ENCODE data around the gene PDE11A.

PDE11A gene

DNA sequence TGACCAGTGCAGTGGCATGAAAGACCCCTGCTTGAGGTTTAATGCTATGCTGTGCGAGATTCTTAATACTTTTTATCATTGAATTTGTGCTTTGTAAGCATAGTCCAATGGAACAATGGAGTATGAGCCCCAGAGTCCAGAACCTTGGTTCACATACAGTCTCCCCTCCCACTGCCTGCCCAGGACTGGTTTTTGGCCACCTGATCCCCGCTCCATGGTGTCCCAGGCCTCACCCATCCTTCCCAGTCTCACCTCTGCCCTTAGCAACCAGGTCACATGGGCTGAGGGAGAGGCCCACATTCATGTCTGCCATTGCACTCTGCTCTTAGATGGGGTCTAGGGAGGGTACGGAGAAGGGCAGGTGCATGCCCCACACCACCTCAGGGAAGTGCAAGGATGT is 6.3 kb downstream of the PDE11A start:
- no peak overlapping the region for H2AFZ ChIP-seq (ENCODE audit: low read depth, low read length)
- H3K4me3 ChIP-seq (ENCODE audit: low read depth in 1 of 2, low read length in 2 of 2) = no peak overlapping the region
- TF ChIP-seq, protein P1, sequence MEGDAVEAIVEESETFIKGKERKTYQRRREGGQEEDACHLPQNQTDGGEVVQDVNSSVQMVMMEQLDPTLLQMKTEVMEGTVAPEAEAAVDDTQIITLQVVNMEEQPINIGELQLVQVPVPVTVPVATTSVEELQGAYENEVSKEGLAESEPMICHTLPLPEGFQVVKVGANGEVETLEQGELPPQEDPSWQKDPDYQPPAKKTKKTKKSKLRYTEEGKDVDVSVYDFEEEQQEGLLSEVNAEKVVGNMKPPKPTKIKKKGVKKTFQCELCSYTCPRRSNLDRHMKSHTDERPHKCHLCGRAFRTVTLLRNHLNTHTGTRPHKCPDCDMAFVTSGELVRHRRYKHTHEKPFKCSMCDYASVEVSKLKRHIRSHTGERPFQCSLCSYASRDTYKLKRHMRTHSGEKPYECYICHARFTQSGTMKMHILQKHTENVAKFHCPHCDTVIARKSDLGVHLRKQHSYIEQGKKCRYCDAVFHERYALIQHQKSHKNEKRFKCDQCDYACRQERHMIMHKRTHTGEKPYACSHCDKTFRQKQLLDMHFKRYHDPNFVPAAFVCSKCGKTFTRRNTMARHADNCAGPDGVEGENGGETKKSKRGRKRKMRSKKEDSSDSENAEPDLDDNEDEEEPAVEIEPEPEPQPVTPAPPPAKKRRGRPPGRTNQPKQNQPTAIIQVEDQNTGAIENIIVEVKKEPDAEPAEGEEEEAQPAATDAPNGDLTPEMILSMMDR (IDR thresholded peaks at IDR 0.05; ENCODE audit: borderline replicate concordance, extremely low read depth, low read length, poor library complexity, severe bottlenecking) = no peak
- TF ChIP-seq EZH2 (IDR thresholded peaks at IDR 0.05; ENCODE audit: borderline replicate concordance, low read depth, low read length, severe bottlenecking) = no peak
- no peaks in the 10 kb centered on the region for H4K20me1 ChIP-seq (ENCODE audit: insufficient read depth, low read length)
- no peak overlapping the region for H3K4me2 ChIP-seq (ENCODE audit: insufficient read depth, low read length)
- no peak overlapping the region for H3K9ac ChIP-seq (ENCODE audit: low read depth, low read length)
- ATAC-seq (ENCODE audit: insufficient read depth, low read depth) (no peak), DNase-seq (no peak)
- no peaks in the 10 kb centered on the region for H3K36me3 ChIP-seq (ENCODE audit: insufficient read depth, low read length)
- no peaks in the 10 kb centered on the region for H3K4me1 ChIP-seq (ENCODE audit: insufficient read depth, low read length)
- no peaks in the 10 kb centered on the region for H3K9me3 ChIP-seq (ENCODE audit: insufficient read depth, low read length, severe bottlenecking)
- H3K79me2 ChIP-seq (ENCODE audit: insufficient read depth, low read length) = no peaks in the 10 kb centered on the region
- peaks cover 13% of the 10 kb centered on the region for H3K27me3 ChIP-seq (ENCODE audit: insufficient read depth, low read length, poor library complexity)
- no peak overlapping the region for H3K27ac ChIP-seq (ENCODE audit: low read length)

DNA sequence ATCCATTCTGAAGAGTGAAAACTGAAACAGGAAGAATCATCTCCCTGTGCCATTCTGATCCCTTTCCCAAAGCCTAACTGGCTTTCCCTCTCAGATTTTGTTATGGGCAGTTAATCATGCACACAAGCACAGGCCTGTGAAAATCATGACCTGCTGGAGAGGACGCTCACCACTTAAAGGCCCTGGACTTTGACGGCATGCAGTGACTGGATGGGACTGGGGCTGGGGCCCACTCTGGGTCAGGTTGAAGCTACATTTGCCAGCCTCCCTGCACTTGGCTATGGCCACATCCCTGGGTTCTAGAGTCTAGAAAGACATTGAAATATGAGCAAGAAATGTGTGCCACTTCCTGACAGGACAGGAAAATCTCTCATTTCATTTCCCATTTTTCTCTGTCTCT is 12.9 kb downstream of the PDE11A start:
- no peaks in the 10 kb centered on the region for H3K9me3 ChIP-seq (ENCODE audit: insufficient read depth, low read length, severe bottlenecking)
- no peak for TF ChIP-seq EZH2 (IDR thresholded peaks at IDR 0.05; ENCODE audit: borderline replicate concordance, low read depth, low read length, severe bottlenecking)
- no peaks in the 10 kb centered on the region for H3K4me1 ChIP-seq (ENCODE audit: insufficient read depth, low read length)
- ATAC-seq (ENCODE audit: insufficient read depth, low read depth) = no peak
- no peak overlapping the region for H3K4me3 ChIP-seq (ENCODE audit: low read depth in 1 of 2, low read length in 2 of 2)
- H3K27me3 ChIP-seq (ENCODE audit: insufficient read depth, low read length, poor library complexity) = peaks cover 3% of the 10 kb centered on the region
- no peaks in the 10 kb centered on the region for H3K36me3 ChIP-seq (ENCODE audit: insufficient read depth, low read length)
- H3K27ac ChIP-seq (ENCODE audit: low read length) = no peak overlapping the region
- H3K79me2 ChIP-seq (ENCODE audit: insufficient read depth, low read length) = no peaks in the 10 kb centered on the region
- H3K4me2 ChIP-seq (ENCODE audit: insufficient read depth, low read length) = no peak overlapping the region
- no peak overlapping the region for H2AFZ ChIP-seq (ENCODE audit: low read depth, low read length)
- H4K20me1 ChIP-seq (ENCODE audit: insufficient read depth, low read length) = no peaks in the 10 kb centered on the region
- no peak overlapping the region for H3K9ac ChIP-seq (ENCODE audit: low read depth, low read length)
- DNase-seq = no peak

DNA sequence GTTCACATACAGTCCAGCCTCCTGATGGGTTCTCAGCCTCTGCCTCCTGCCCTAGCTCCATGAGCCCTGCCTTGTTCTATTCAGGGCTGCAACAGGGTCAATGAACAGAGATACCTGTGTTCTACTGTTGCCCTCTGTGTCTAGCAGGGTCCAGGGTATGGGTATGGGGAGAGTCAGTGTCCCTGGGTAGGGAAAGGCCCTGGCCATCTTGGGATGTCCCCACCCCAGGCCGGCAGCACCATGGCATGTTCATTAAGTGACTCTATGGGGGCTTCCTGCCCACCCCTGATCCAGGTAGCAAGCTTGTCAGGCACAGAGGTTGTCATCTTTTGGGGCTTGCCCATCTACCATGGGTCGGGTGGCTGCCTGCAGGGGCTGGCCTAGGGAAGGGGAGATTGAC is 13.5 kb downstream of the PDE11A start:
- peaks cover 3% of the 10 kb centered on the region for H3K27me3 ChIP-seq (ENCODE audit: insufficient read depth, low read length, poor library complexity)
- TF ChIP-seq, protein P1 (IDR thresholded peaks at IDR 0.05; ENCODE audit: borderline replicate concordance, extremely low read depth, low read length, poor library complexity, severe bottlenecking) = no peak
- no peak for TF ChIP-seq EZH2 (IDR thresholded peaks at IDR 0.05; ENCODE audit: borderline replicate concordance, low read depth, low read length, severe bottlenecking)
- H3K79me2 ChIP-seq (ENCODE audit: insufficient read depth, low read length) = no peaks in the 10 kb centered on the region
- H2AFZ ChIP-seq (ENCODE audit: low read depth, low read length) = no peak overlapping the region
- H3K36me3 ChIP-seq (ENCODE audit: insufficient read depth, low read length) = no peaks in the 10 kb centered on the region
- ATAC-seq (ENCODE audit: insufficient read depth, low read depth) = no peak
- H4K20me1 ChIP-seq (ENCODE audit: insufficient read depth, low read length) = no peaks in the 10 kb centered on the region
- no peak overlapping the region for H3K27ac ChIP-seq (ENCODE audit: low read length)
- no peak overlapping the region for H3K4me3 ChIP-seq (ENCODE audit: low read depth in 1 of 2, low read length in 2 of 2)
- H3K9ac ChIP-seq (ENCODE audit: low read depth, low read length) = no peak overlapping the region
- H3K4me1 ChIP-seq (ENCODE audit: insufficient read depth, low read length) = no peaks in the 10 kb centered on the region
- no peak overlapping the region for H3K4me2 ChIP-seq (ENCODE audit: insufficient read depth, low read length)
- DNase-seq = no peak
- no peaks in the 10 kb centered on the region for H3K9me3 ChIP-seq (ENCODE audit: insufficient read depth, low read length, severe bottlenecking)

DNA sequence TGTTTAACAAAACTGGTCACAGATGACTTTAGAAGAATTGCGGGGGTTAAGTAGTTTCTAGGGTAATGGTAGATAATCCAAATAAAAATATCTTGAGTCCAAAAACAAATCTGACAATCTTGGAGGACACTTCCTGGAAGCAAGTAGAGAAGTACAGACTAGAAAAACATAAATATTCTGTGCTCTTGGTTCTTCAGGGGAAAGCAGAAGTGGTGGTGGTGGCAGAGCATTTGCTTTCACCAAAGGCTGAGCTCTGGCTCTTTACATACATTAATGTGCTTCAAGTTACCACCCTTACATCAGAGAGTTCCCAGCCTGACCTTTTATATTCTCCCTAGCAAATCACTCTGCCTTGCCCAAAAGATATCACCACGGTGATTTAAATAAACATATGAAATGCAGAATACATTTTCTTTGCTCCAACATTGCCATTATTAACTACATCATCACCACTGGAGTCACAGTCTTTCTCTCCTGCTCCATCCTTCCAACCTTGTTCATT is 15.3 kb downstream of the PDE11A start:
- Histone ChIP-seq H3K4me1 (ENCODE audit: insufficient read depth, low read length) (no peaks in the 10 kb centered on the region), H3K27ac (ENCODE audit: low read length) (no peak overlapping the region), H3K9ac (ENCODE audit: low read depth, low read length) (no peak overlapping the region), H3K4me2 (ENCODE audit: insufficient read depth, low read length) (no peak overlapping the region), H3K4me3 (ENCODE audit: low read depth in 1 of 2, low read length in 2 of 2) (no peak overlapping the region), H3K79me2 (ENCODE audit: insufficient read depth, low read length) (no peaks in the 10 kb centered on the region), H3K27me3 (ENCODE audit: insufficient read depth, low read length, poor library complexity) (peaks cover 3% of the 10 kb centered on the region), H3K36me3 (ENCODE audit: insufficient read depth, low read length) (no peaks in the 10 kb centered on the region), H4K20me1 (ENCODE audit: insufficient read depth, low read length) (no peaks in the 10 kb centered on the region), H3K9me3 (ENCODE audit: insufficient read depth, low read length, severe bottlenecking) (no peaks in the 10 kb centered on the region), H2AFZ (ENCODE audit: low read depth, low read length) (no peak overlapping the region)
- no peak for TF ChIP-seq EZH2 (IDR thresholded peaks at IDR 0.05; ENCODE audit: borderline replicate concordance, low read depth, low read length, severe bottlenecking)
- TF ChIP-seq, protein P1 (IDR thresholded peaks at IDR 0.05; ENCODE audit: borderline replicate concordance, extremely low read depth, low read length, poor library complexity, severe bottlenecking) = no peak
- DNase-seq (no peak), ATAC-seq (ENCODE audit: insufficient read depth, low read depth) (no peak)

Measured in DND-41 (cell line).